ENCODE results near the gene ZNF692.

- TF ChIP-seq, protein P1, sequence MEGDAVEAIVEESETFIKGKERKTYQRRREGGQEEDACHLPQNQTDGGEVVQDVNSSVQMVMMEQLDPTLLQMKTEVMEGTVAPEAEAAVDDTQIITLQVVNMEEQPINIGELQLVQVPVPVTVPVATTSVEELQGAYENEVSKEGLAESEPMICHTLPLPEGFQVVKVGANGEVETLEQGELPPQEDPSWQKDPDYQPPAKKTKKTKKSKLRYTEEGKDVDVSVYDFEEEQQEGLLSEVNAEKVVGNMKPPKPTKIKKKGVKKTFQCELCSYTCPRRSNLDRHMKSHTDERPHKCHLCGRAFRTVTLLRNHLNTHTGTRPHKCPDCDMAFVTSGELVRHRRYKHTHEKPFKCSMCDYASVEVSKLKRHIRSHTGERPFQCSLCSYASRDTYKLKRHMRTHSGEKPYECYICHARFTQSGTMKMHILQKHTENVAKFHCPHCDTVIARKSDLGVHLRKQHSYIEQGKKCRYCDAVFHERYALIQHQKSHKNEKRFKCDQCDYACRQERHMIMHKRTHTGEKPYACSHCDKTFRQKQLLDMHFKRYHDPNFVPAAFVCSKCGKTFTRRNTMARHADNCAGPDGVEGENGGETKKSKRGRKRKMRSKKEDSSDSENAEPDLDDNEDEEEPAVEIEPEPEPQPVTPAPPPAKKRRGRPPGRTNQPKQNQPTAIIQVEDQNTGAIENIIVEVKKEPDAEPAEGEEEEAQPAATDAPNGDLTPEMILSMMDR (IDR thresholded peaks at IDR 0.05), result no peak
- TF ChIP-seq POLR2A (IDR thresholded peaks at IDR 0.05), result no peak
- no peak for TF ChIP-seq POLR2AphosphoS5 (IDR thresholded peaks at IDR 0.05)
These were observed 2.7 kb downstream of the ZNF692 start for GRCh38 chr1:248856176-248856575.

Data from breast epithelium (tissue), 3 donors.